ENCODE data around the gene CRMP1.

DNA sequence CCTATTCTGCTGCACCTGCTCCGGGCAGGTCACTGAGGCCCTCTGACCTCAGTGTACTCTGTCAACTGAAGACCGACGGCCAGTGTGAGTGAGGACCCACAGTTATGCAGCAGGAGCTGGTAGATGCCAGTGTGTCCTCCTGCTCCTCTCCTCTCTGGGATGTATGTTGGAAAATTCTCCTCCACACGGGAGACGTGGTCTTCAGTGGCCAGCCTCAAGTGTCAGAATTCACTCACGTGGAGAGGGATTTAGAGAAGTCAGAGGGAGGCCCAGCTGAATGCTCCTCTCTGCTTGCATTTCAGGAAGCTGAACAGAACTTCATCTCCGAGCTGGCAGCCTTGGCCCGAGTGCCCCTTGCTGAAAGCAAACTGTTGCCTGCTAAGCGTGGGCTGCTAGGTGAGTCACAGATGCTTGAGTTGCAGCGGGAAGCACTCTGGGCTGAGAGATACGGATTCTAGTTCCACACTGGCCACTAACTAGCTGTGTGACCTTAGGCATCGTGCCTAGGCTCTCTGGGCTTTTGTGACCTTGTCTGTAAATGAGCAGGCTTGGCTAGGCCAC, 83.6 kb downstream of the CRMP1 start:
- TF ChIP-seq, protein P1, sequence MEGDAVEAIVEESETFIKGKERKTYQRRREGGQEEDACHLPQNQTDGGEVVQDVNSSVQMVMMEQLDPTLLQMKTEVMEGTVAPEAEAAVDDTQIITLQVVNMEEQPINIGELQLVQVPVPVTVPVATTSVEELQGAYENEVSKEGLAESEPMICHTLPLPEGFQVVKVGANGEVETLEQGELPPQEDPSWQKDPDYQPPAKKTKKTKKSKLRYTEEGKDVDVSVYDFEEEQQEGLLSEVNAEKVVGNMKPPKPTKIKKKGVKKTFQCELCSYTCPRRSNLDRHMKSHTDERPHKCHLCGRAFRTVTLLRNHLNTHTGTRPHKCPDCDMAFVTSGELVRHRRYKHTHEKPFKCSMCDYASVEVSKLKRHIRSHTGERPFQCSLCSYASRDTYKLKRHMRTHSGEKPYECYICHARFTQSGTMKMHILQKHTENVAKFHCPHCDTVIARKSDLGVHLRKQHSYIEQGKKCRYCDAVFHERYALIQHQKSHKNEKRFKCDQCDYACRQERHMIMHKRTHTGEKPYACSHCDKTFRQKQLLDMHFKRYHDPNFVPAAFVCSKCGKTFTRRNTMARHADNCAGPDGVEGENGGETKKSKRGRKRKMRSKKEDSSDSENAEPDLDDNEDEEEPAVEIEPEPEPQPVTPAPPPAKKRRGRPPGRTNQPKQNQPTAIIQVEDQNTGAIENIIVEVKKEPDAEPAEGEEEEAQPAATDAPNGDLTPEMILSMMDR (IDR thresholded peaks at IDR 0.05; ENCODE audit: low read depth, low read length) = no peak
- TF ChIP-seq POLR2A (IDR thresholded peaks at IDR 0.05; ENCODE audit: extremely low read depth, insufficient read length) = no peak
